GM10266 (cell line): ENCODE data around the gene MYO1D.

Source experiments
- DNase-seq: peaks from one replicate; pipeline ENCODE4 v3.0.0; 2012; ENCODE audit errors: extremely low spot score
- CTCF ChIP-seq: IDR thresholded peaks from 2 replicates; pipeline ENCODE4 v1.5.1; 2012; ENCODE audit warnings: mild to moderate bottlenecking, low read depth; ENCODE audit not compliant: control insufficient read depth, insufficient read depth; ENCODE audit errors: missing control alignments

The MYO1D gene

GRCh38 chr17:32575852-32576251, 301.1 kb downstream of the MYO1D start:
- DNase-seq: no peak

GRCh38 chr17:32570081-32570396, 306.9 kb downstream of the MYO1D start:
- TF ChIP-seq CTCF: no peak
- DNase-seq: peak; percentile 22

More at GRCh38 chr17:32575852-32576251, 301.1 kb downstream of the MYO1D start:
- TF ChIP-seq CTCF: no peak

- TF ChIP-seq CTCF: no peak
Measured at GRCh38 chr17:32569171-32570080, 307.5 kb downstream of the MYO1D start.

GRCh38 chr17:32568705-32569104, 308.2 kb downstream of the MYO1D start:
- DNase-seq: no peak
- no peak for TF ChIP-seq CTCF

More at GRCh38 chr17:32569171-32570080, 307.5 kb downstream of the MYO1D start:
- peak; percentile 68 for DNase-seq

- DNase-seq: no peak
- no peak for TF ChIP-seq CTCF
Measured at GRCh38 chr17:32567511-32567910, 309.4 kb downstream of the MYO1D start.

- no peak for TF ChIP-seq CTCF
- no peak for DNase-seq
Measured at GRCh38 chr17:32567086-32567485, 309.8 kb downstream of the MYO1D start.

- TF ChIP-seq CTCF: no peak
Measured at GRCh38 chr17:32566303-32566702, 310.6 kb downstream of the MYO1D start.

More at GRCh38 chr17:32566303-32566702, 310.6 kb downstream of the MYO1D start:
- no peak for DNase-seq
